HG03342 (cell line): ENCODE data around the gene PLOD2.

Experiments used
- ATAC-seq: cut with Tn5 transposase; IDR thresholded peaks from one replicate; pipeline ENCODE4 v1.9.1; 2021; ENCODE audit warnings: mild to moderate bottlenecking, moderate library complexity; ENCODE audit not compliant: unreplicated experiment

The PLOD2 gene

DNA sequence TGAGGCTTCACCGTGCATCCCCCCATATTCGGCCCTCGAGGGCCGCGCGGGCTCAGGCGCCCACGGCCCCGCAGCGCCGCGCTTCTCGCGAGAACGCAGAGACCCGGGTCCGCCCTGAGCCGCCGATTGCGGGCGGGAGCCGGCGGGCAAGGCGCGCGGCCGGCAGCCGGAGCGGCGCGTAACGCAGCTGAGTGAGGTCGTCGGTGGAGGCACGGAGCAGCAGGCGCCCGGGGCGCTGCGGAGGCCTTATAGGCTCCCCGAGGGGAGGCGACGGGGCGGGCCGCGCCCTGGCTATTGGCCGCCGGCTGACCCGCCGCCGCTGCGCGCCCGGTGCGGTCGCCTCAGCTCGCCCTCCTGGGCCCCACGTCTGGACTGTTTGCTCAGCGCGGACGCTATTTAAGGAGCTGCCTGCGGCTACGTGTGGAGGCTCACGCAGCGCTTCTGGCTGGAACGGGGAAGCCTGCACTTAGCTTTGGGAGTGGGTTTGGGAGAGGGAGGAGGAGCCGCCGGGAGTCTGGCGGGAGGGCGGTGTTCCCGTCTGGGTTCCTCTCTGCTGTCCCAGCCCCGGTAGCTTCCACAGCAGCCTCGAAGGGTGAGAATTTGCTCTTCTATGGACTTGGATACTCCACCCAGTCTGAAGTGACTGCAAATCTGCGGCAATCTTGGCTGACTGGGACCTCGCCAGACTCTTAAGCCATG lies at the start of gene PLOD2:
PLOD2 (minus strand) TSS at position 221 of the 699 bp plus-strand sequence; CDS start at position 26, 195 bp downstream.
- ATAC-seq, result peak; percentile 47

DNA sequence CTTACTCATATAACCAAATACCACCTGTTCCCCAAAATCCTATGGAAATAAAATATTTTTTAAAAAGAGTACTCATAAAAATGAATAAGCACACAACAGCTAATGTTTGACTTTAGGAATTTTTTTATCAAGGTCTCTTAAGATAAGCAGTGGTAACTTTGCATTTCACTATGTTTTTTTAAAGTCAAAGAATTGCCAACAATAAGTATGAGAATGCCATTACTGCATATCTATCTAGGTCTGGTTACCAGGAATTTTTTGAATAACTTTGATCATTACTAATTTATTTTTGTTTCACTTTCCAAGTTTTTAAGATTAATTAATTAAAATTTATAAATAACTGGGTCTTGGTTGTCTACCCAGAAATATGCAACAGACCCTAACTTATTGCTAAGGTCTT lies 48.4 kb upstream of the PLOD2 start:
- no peak for ATAC-seq

DNA sequence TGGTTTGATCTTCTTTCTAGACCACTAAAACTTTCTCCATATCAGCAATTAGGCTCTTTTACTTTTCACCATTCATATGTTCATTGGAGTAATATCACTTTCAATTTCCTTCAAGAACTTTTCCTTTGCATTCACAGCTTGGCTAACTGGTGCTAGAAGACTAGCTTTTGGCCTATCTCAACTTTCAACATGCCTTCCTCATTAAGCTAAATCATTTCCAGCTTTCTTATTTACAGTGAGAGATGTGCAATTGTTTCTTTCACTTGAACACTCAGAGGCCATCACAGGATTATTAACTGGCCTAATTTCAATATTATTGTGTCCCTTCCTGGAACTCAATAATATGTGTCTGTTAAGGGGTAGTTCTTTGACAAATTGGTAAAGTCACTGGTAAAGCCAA lies 42.8 kb upstream of the PLOD2 start:
- no peak for ATAC-seq

DNA sequence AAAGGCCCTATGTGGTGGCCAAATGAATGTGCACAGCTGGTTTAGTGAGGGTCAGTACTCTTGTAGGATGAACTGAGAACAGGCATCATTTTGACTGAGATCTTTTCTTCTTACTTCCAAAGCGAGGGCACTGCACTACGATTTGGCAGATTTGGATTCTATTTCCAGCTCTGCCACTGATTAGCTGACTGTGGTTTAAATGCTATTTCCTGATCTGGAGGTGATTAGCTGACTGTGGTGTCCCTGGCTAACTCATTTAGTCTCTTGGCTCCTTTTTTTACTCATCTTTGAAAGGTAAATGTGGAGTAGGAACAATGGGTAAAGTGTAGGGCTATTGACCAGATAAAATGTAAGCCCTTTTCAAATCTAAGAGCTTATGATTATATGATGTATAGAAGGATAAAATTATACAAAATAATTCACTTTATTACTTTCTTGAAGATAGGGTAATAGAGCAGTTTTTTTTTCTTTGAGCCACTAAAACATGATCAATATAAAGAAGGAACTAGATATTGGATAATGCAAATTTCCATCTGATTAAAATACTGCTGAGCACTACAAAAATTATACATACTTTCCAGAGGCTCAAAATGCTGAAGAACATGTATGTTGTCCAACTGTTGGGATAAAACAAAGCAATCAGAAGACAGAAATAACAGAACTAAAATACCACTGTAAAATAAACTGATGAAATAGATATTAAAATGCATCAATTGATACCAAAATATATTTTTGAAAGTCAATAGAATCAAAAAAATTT lies 39.7 kb upstream of the PLOD2 start:
- no peak for ATAC-seq

DNA sequence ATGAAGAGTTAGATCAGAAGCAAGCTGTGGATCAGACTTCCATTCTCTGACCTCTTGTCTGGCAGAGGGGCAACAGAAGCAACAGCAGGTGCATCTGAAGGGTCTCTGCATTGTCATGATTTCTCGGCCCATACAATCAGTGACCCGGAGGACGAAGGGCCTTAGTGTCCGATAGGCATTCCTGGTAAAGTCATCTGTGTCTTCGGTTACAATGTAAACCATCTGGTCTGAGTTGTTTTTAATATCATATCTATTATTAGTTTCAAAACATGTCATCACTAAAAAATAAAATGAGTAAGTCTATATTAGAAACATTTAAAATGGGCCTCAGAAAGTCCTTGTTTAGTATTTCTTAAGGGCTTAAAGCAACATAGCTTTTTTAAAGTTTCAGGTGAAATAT lies 38.8 kb upstream of the PLOD2 start:
- no peak for ATAC-seq

DNA sequence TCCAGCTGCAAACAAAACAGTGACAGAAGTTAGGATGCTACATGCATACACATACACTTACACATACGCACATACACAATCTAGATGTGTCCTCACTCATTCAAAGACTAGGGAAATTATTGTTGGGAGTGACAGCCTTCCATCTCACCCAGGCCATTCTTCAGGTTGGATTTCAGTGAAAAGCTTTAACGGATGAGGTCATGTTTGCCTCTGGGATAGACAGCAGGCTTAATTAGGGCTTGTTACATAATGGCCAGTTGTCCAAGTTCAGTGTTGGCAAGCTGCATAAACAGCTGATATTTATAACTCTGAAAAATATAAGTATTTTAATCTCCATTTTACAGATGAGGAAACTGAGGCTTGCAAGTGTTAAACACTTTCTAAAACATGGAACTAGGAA lies 35.8 kb upstream of the PLOD2 start:
- no peak for ATAC-seq

DNA sequence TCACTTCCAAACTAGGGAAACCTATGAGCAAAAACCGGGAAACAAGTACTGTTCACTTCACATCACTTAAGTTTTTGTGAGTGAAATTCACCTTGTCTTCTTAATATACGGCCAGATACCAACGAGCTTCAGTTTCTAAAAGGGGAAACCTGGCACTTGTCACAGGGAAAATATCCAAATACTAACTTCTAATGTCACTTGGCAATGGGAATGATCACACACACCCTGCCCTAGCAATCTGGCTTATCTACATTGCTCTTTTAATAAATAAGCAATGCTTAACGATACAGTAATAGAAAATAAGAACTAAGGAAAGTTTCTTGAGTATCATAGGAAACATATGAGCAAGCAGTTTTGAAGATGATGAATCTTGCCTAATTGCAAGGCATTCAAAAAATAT lies 34.6 kb upstream of the PLOD2 start:
- ATAC-seq, result no peak

DNA sequence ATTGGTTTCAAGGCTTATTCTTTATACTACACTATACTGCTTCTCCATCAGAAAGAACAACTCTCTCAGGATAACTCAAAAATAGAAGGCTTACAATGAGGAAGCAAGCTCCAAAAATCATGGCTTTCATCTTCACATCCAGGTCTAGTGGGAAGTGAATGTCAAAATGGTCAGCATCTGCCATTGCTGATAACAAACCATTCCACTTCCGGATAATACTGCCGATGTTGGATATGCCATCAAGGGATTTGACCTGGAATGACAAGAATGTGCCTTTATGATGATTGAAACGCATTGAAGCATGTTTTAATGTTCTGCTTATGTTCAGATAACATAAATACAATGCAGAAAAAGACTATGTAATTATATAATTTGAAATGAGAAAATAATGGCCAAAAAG lies 34.0 kb upstream of the PLOD2 start:
- no peak for ATAC-seq

DNA sequence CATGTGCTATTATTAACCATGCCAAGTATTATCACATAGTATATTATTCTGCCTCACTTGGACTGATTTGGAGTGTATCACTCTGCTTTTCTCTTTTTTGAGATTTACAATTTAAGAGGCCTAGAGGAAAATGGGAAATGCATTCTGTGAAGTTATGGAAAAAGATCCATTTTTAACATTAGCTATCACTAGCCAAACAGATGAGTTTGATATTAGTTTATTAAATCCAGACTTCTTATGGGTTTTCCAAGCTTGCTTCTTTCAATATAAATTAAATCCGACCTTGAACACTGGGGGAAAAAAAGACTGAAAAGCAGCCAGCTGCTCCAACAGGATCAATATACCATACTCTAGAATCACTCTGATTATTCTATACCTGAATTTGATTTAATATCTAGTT lies 30.1 kb upstream of the PLOD2 start:
- ATAC-seq, result no peak

DNA sequence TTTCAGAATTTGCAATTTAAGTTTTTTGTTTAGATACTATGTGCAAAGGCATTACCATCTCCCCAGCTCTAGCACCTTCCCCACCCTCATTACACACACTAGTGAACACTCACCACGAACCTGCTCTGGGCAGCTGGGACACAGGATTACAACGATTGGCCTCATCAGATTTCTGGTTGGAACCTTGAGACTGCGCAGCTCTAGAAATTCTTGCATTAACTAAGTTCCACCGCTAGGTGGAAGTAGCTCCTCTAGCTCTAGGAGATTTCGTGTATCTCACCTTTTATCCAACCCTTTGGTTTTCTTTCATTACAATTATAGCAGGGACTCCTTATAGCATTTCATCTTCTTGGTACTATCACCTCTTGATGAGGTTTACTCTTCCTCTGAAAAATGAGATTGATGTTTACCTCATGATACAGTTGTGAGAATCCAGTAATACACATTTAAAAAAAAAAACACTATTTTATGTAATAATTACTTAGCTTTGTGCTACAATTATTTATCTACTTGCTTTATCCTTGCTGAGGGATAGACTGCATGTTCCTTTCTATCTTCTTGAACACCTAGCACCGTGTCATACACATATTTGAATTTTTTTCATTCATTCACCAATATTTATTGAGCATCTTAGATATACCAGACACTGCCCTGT lies 28.7 kb upstream of the PLOD2 start:
- peak; percentile 96 for ATAC-seq

DNA sequence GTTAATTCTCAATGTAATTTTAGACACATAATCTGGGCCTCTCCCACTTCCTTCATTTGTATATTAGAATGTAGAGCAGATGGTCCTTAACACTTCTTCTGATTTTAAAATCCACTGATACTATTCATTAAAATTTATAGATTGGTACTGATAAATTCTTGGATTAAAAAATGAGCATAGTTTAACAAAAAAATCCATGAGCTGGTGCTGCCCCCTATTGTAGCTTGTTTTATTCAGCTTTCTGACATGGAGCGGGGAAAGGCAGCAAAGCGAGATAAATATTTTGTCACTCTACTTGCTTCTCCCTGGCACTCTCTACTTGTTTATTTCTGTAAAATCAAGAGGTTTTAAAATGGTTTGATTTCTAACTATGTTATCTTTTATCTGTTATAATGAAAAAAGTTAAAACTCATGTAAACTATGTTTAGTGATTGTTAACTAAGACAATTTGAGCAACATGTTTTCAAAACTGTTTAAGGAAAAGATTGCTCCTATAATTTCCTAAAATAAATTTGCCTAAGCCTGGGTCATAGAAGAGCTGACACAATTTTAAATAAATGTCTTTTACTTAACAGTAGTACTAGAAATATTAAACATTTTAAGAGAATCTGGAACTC lies 26.5 kb upstream of the PLOD2 start:
- ATAC-seq, result no peak

DNA sequence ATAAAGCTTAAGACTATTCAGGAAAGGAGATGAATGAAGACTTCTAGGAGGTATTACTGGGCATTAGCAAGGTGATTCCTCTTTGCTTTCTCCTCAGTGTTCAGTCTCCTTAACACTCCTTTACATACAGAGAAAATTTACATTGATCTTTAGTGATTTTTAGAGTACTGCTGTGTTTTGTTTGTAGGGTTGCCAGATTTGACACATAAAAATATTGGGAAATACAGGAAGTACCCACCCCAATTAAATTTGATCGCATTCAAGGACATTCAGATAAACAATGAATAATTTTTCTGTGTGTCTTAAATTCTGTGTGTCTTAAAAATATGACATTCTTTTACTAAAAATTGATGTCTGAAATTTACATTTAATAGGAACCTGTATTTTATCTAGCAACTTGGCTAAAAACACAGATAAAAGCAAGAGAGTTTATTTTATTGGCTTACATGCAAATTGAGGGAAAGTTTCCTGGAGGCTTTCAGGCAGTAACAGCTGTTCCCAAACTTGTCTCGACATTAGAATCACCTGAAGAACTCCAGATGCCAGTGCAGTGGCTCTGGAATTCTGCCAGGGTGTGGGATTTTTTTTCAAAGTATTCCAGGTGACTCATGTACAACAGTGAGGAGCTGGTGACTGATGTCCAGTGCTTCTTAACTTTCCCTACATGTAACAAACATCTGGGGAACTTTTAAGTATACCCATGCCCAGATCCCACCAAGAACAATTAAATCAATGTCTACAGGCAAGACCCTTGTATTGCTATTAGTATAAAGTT lies 23.4 kb upstream of the PLOD2 start:
- no peak for ATAC-seq

DNA sequence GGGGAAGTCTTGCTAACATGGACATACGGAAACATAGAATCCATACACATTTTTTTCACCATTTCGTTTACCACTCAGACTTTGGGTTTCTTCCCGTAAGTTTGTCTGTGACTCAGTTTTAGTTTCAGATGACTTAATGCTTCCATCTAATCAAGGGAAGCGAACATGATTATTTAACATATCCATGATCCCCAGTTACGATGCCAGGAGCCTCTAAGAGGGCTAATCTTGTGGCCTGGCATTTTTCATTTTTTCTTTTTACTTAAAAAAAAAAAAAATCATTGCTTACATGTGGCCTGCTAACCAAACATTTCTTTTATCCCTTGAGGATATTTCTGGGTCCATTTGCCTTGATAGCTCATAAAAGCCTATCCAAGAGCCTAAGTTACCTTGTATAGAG lies 20.2 kb upstream of the PLOD2 start:
- no peak for ATAC-seq

DNA sequence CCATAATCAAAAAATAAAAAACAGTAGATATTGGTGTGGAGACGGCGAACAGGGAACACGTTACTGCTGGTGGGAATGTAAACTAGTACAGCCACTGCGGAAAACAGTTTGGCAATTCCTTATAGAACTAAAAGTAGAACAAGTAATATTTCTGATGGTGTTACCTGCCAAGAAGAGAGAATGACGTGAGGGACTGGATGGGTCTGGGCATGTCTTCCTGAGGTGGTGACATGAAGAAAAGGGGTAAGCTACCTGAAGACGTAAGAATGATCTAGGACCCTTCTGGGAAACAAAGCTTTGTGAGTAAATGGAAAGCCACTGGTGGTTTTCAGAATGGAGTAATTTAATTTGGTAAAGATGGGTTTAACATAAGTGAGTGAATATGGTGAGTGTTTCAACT lies 19.4 kb upstream of the PLOD2 start:
- no peak for ATAC-seq

DNA sequence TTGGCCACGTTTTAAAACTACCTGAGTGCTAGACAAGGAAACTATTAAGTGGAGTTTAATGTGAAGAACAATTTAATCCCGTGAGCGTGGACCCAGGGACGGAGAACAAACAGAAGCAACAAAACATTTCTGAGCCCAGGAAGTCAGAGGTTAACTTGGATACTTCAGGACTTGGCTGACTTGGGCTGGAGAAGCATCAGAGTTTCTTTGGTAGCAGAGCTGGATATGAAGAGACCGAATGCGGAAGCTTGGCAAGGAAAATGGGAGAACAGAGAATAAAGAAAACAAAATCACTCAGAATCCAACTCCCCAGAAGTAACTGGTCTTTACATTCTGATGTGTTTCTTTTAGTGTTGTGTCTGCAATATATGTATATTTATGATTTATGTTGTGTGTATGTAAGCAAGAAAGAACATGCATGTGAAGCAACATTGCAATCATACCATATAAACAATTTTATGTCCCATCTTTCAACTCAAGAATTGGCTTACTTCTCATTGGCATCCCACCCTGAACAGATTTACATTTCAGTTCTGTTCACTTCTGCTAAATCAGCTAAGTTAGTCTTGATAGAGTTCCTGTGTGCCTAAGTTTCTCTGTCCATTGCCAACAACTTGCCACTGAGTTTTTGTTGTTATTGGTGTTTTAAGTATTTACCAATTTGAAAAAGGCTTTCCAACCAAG lies 17.2 kb upstream of the PLOD2 start:
- ATAC-seq, result no peak

DNA sequence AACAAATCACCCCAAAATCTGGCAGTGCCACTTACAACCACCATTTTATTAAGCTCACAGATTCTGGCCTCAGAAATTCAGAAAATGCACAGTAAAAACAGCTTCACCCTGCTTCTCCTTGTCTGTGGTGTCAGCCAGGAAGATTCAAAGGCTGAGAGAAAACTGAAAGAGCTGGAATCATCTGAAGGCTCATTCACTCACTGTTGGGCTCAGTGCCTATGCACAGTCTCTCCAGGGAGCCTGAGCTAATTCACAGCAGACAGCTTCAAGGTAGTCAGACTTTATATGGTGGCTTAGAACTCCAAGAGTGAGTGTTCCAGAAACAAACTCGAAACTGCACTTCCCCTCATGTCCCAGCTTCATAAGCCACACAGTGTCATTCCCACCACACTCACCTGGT lies 16.5 kb upstream of the PLOD2 start:
- ATAC-seq, result no peak

DNA sequence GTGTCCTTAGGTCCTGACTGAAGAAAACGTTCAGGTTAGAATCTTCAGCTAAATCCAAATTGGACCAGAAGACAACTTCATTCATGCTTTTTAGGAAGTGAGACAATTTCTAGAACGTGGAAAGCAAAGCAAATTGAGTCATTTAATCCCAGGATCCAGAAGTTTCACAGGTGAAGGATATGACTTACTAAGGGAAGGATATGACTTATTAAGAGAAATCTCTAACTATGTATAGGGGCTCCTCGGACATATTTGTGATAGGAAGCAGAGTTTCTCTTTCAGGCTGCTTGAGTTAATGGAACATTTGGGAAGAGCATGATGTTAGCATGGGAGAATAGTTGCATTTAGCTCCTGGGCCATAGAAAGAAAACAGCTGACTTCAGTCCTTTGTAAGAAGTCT lies 16.1 kb upstream of the PLOD2 start:
- no peak for ATAC-seq

DNA sequence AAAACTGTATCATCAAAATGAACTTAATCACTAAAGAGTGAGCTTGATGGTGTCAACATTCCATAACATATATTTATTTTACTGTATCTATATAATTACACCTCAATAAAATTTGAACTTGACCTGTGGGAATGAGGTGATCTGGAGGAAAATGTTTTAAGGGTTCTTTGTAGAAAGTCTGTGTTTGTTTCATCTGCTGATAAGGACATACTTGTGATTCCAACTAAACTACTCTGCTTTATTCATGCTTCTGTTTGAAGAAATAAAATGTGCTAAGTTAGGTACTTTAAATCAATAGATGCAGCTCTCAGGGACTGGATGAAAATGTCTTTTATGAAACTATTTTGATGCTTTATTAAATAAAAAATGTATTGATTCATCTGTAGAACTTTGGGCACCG lies 11.6 kb upstream of the PLOD2 start:
- ATAC-seq, result no peak

DNA sequence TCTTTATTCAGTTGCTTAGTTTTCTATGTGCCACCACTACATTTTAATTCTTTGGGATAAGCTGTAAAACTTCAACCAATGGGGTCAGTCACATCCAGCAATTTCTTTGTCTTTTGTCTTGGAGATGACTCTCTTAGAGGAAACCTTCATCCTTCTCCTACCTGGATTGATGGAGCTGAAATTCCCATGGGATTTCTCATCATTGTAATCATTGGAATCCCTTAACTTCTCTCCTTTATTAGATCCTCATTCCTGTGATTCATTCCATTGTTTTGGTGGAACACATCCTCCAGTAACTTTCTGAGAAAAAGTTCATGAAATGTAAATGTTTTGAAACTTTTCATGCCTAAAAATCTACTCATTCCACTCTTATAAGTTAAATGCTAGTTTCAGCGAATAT lies 9.6 kb upstream of the PLOD2 start:
- no peak for ATAC-seq

DNA sequence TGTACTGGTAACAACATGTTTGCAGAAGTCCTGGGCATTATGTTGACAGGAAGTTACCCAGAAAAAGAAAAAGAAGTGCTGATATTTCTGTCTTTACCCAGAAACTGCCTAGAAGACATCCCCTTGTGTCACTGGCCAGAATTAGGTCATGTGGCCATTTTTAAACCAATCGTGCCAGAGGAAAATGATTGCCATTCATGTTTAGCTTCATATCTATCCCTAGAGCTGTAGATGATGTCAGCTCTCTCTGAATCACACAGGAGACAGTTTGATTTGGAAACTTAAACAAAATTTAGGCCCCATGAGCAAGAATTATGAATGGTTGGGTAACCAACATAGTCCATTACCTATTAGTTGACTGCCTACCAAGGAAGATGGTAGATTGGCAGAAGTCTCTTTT lies 8.9 kb upstream of the PLOD2 start:
- no peak for ATAC-seq
